Measurements from ENCODE around the gene FAM149A. TPM values are rescaled to one million over a fixed set of nuclear protein-coding genes. Genes with fewer than 3 reads are reported as not detected.

The FAM149A gene
- total and polyA plus RNA-seq, 2 donors (not counting 3 experiments of a cell fraction or from before 2014, with no cell fraction given): 0.08 to 0.20 TPM

DNA sequence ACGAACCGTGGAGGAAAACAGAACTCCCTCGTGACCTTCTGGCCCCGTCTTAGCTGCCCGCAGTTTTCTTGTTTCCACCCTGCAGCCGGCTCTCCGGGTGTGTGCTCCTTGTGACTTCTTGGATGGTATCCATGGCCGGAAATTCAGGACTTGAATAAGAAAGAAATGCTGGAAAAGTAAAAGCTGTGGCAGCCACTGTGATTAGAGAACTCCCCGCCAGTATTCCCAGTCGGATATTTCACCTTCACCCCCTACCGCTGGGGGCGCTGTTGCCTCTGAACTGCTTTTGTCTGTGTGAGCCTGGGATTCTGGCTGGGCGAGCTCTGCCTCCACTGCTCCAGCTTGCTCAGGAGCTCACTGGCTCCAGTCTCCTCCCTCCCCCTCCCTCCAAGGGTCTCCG is 45.4 kb downstream of the FAM149A start:
- dilution Hi-C loops (cut with MboI; ENCODE audit: extremely low pct_ligation_motif_present, low sequenced_read_pairs): no loop called here
- FAIRE-seq (peak; percentile 66), DNase-seq (ENCODE audit: low read depth, low spot score) (peak; percentile 41)
- Histone ChIP-seq H3K9ac (replicated peaks; ENCODE audit: extremely low read depth, insufficient read depth, low read length) (no peak overlapping the region), H3K79me2 (ENCODE audit: control insufficient read depth, insufficient read depth, low read length) (no peaks in the 10 kb centered on the region), H3K27me3 (ENCODE audit: control insufficient read depth in 2 of 2, insufficient read depth in 2 of 2, low read length in 2 of 2) (peaks cover 14 to 17% of the 10 kb centered on the region in 2 experiments), H3K4me1 (ENCODE audit: control insufficient read depth, extremely low read depth, insufficient read depth, low read length) (peaks cover 4% of the 10 kb centered on the region), H4K20me1 (replicated peaks; ENCODE audit: control insufficient read depth, extremely low read depth, insufficient read depth, low read length) (no peaks in the 10 kb centered on the region), H3K36me3 (ENCODE audit: control insufficient read depth in 2 of 2, extremely low read depth in 1 of 2, insufficient read depth in 2 of 2, low read length in 2 of 2) (no peaks in the 10 kb centered on the region), H3K27ac (ENCODE audit: insufficient read depth, low read depth, low read length) (no peak overlapping the region), H3K4me2 (ENCODE audit: insufficient read depth, low read length) (no peak overlapping the region), H3K9me3 (replicated peaks; ENCODE audit: control insufficient read depth, insufficient read depth, low read length) (no peaks in the 10 kb centered on the region), H3K4me3 (replicated peaks in 1 of 3; ENCODE audit: insufficient read depth in 1 of 3, low read depth in 1 of 3, low read length in 3 of 3) (no peak overlapping the region), H3K9me1 (replicated peaks; ENCODE audit: control insufficient read depth, extremely low read depth, insufficient read depth, low read length) (no peaks in the 10 kb centered on the region), H2AFZ (ENCODE audit: low read depth, low read length) (no peak overlapping the region)
- TF ChIP-seq, protein P1, sequence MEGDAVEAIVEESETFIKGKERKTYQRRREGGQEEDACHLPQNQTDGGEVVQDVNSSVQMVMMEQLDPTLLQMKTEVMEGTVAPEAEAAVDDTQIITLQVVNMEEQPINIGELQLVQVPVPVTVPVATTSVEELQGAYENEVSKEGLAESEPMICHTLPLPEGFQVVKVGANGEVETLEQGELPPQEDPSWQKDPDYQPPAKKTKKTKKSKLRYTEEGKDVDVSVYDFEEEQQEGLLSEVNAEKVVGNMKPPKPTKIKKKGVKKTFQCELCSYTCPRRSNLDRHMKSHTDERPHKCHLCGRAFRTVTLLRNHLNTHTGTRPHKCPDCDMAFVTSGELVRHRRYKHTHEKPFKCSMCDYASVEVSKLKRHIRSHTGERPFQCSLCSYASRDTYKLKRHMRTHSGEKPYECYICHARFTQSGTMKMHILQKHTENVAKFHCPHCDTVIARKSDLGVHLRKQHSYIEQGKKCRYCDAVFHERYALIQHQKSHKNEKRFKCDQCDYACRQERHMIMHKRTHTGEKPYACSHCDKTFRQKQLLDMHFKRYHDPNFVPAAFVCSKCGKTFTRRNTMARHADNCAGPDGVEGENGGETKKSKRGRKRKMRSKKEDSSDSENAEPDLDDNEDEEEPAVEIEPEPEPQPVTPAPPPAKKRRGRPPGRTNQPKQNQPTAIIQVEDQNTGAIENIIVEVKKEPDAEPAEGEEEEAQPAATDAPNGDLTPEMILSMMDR (IDR thresholded peaks at IDR 0.05; ENCODE audit: extremely low read depth in 1 of 2, insufficient read depth in 1 of 2, low read depth in 1 of 2, low read length in 2 of 2): peak; percentile 58 to 83
- no peak for TF ChIP-seq POLR2AphosphoS5 (IDR thresholded peaks at IDR 0.05; ENCODE audit: insufficient read depth, low read depth, low read length)
- TF ChIP-seq GATA2 (IDR thresholded peaks at IDR 0.05; ENCODE audit: insufficient read depth, insufficient read length, low read depth, low read length): no peak
- TF ChIP-seq EZH2 (IDR thresholded peaks at IDR 0.05; ENCODE audit: borderline replicate concordance, low read depth, low read length, severe bottlenecking): no peak
- CTCF ChIA-PET: interaction anchor here (1.0 to 1.4 kb wide), 2 partner anchors 12 to 20 kb away, joined by 3 to 5 read pairs; no protein-coding TSS in a partner anchor
- intact Hi-C loops (cut with micrococcal nuclease): no loop called here
- POLR2A ChIA-PET: no interaction called here
- BruUV-seq (replicated peaks): no TSS peak

DNA sequence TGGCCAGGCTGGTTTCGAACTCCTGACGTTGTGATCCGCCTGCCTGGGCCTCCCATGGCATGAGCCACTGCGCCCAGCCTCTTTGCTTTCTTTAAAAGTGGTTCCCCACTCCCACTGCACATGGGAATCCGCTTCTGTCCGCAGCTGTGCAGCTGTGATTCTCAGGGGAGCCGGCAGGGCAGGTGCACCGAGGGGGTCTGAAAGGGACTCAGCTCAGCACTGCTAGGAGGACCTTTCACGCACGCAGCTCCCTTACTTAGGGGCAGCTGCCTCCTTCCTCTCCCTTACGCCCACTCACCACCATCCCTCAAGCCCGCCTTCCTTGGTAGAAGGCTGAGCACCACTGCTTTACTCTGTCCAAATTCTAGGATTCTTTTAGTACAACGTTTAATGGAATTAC is 46.4 kb downstream of the FAM149A start:
- H3K36me3 ChIP-seq (ENCODE audit: control insufficient read depth in 2 of 2, extremely low read depth in 1 of 2, insufficient read depth in 2 of 2, low read length in 2 of 2): no peaks in the 10 kb centered on the region
- dilution Hi-C loops (cut with MboI; ENCODE audit: extremely low pct_ligation_motif_present, low sequenced_read_pairs): no loop called here
- no peak overlapping the region for H3K4me3 ChIP-seq (replicated peaks in 1 of 3; ENCODE audit: insufficient read depth in 1 of 3, low read depth in 1 of 3, low read length in 3 of 3)
- no peak overlapping the region for H2AFZ ChIP-seq (ENCODE audit: low read depth, low read length)
- H3K4me2 ChIP-seq (ENCODE audit: insufficient read depth, low read length): no peak overlapping the region
- H4K20me1 ChIP-seq (replicated peaks; ENCODE audit: control insufficient read depth, extremely low read depth, insufficient read depth, low read length): no peaks in the 10 kb centered on the region
- no peak overlapping the region for H3K9ac ChIP-seq (replicated peaks; ENCODE audit: extremely low read depth, insufficient read depth, low read length)
- intact Hi-C loops (cut with micrococcal nuclease): no loop called here
- ChIA-PET CTCF (interaction anchor here (1.4 kb wide), 1 partner anchor 19 kb away, joined by 3 read pairs; no protein-coding TSS in a partner anchor), POLR2A (no interaction called here)
- no TSS peak for BruUV-seq (replicated peaks)
- H3K9me3 ChIP-seq (replicated peaks; ENCODE audit: control insufficient read depth, insufficient read depth, low read length): no peaks in the 10 kb centered on the region
- TF ChIP-seq GATA2 (IDR thresholded peaks at IDR 0.05; ENCODE audit: insufficient read depth, insufficient read length, low read depth, low read length) (no peak), POLR2A (IDR thresholded peaks at IDR 0.05; ENCODE audit: low read depth, low read length) (no peak), POLR2AphosphoS5 (IDR thresholded peaks at IDR 0.05; ENCODE audit: insufficient read depth, low read depth, low read length) (no peak), JUN (IDR thresholded peaks at IDR 0.05; ENCODE audit: borderline replicate concordance, insufficient read depth, insufficient read length, low read depth) (no peak), MYC (IDR thresholded peaks at IDR 0.05; ENCODE audit: low read depth, low read length) (no peak), EZH2 (IDR thresholded peaks at IDR 0.05; ENCODE audit: borderline replicate concordance, low read depth, low read length, severe bottlenecking) (no peak), FOS (IDR thresholded peaks at IDR 0.05; ENCODE audit: borderline replicate concordance, insufficient read depth, low read length) (no peak)
- TF ChIP-seq, protein P2, sequence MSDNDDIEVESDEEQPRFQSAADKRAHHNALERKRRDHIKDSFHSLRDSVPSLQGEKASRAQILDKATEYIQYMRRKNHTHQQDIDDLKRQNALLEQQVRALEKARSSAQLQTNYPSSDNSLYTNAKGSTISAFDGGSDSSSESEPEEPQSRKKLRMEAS (IDR thresholded peaks at IDR 0.05; ENCODE audit: insufficient read depth, insufficient read length): no peak
- TF ChIP-seq, protein P1 (IDR thresholded peaks at IDR 0.05; ENCODE audit: extremely low read depth in 1 of 2, insufficient read depth in 1 of 2, low read depth in 1 of 2, low read length in 2 of 2): no peak
- H3K27me3 ChIP-seq (ENCODE audit: control insufficient read depth in 2 of 2, insufficient read depth in 2 of 2, low read length in 2 of 2): peaks cover 5 to 8% of the 10 kb centered on the region in 2 experiments
- no peaks in the 10 kb centered on the region for H3K4me1 ChIP-seq (ENCODE audit: control insufficient read depth, extremely low read depth, insufficient read depth, low read length)
- H3K79me2 ChIP-seq (ENCODE audit: control insufficient read depth, insufficient read depth, low read length): no peaks in the 10 kb centered on the region
- H3K9me1 ChIP-seq (replicated peaks; ENCODE audit: control insufficient read depth, extremely low read depth, insufficient read depth, low read length): no peaks in the 10 kb centered on the region
- H3K27ac ChIP-seq (ENCODE audit: insufficient read depth, low read depth, low read length): no peak overlapping the region
- no peak for DNase-seq (ENCODE audit: low read depth, low spot score)
- FAIRE-seq: no peak

All from endothelial cell of umbilical vein (primary cell).